GM18858 (cell line): Measurements from ENCODE around the gene MAP3K1.
"Not testable (repeated sequence)": the region's sequence is repeated elsewhere in the genome, so short reads cannot be mapped to it uniquely, and the experiment has no call there.

Experiments used
- ATAC-seq: cut with Tn5 transposase; IDR thresholded peaks from one replicate; pipeline ENCODE4 v1.9.1; 2021; ENCODE audit not compliant: unreplicated experiment

The MAP3K1 gene

GRCh38 chr5:56814963-56815657 is at the start of gene MAP3K1:
Gene MAP3K1 (plus strand): TSS chr5:56815549. CDS start chr5:56815574, 25 bp downstream.
- peak; percentile 30 for ATAC-seq

- ATAC-seq = no peak
These were observed 48.4 kb upstream of the MAP3K1 start for GRCh38 chr5:56766926-56767325.

GRCh38 chr5:56769875-56770604 is 45.3 kb upstream of the MAP3K1 start:
- no peak for ATAC-seq

GRCh38 chr5:56772767-56773166 is 42.6 kb upstream of the MAP3K1 start:
- no peak for ATAC-seq

- no peak for ATAC-seq
These were observed 40.4 kb upstream of the MAP3K1 start for GRCh38 chr5:56774957-56775356.

- ATAC-seq = not testable (repeated sequence)
These were observed 39.0 kb upstream of the MAP3K1 start for GRCh38 chr5:56776212-56776846.

GRCh38 chr5:56783261-56783660 is 32.1 kb upstream of the MAP3K1 start:
- ATAC-seq = no peak

- ATAC-seq = no peak
These were observed 29.0 kb upstream of the MAP3K1 start for GRCh38 chr5:56786346-56786745.

GRCh38 chr5:56791396-56791795 is 24.0 kb upstream of the MAP3K1 start:
- ATAC-seq = peak; percentile 95

GRCh38 chr5:56798521-56798920 is 16.8 kb upstream of the MAP3K1 start:
- no peak for ATAC-seq

GRCh38 chr5:56800186-56800585 is 15.2 kb upstream of the MAP3K1 start:
- ATAC-seq = no peak

- no peak for ATAC-seq
These were observed 14.1 kb upstream of the MAP3K1 start for GRCh38 chr5:56801256-56801655.

- no peak for ATAC-seq
These were observed 13.1 kb upstream of the MAP3K1 start for GRCh38 chr5:56802205-56802604.

GRCh38 chr5:56803025-56803424 is 12.3 kb upstream of the MAP3K1 start:
- ATAC-seq = no peak

- no peak for ATAC-seq
These were observed 11.5 kb upstream of the MAP3K1 start for GRCh38 chr5:56803894-56804293.

- no peak for ATAC-seq
These were observed 7.7 kb upstream of the MAP3K1 start for GRCh38 chr5:56807679-56808078.

- no peak for ATAC-seq
These were observed 7.1 kb upstream of the MAP3K1 start for GRCh38 chr5:56808211-56808610.

- ATAC-seq = no peak
These were observed 4.5 kb upstream of the MAP3K1 start for GRCh38 chr5:56810826-56811225.

- no peak for ATAC-seq
These were observed 3.2 kb upstream of the MAP3K1 start for GRCh38 chr5:56812110-56812509.

GRCh38 chr5:56813302-56813701 is 2.0 kb upstream of the MAP3K1 start:
- ATAC-seq = no peak

GRCh38 chr5:56814361-56814962 is 887 bp upstream of the MAP3K1 start:
- ATAC-seq = no peak
